Neuron (in vitro differentiated cells): ENCODE measurements around the gene ACO1.

Source experiments
- H2AFZ ChIP-seq: one replicate; pipeline ENCODE4 v1.6.1; 2013; ENCODE audit warnings: low read depth, mild to moderate bottlenecking, inconsistent platforms, low read length, moderate library complexity
- H3K27me3 ChIP-seq: one replicate; pipeline ENCODE4 v1.6.1; 2013; ENCODE audit warnings: low read length; ENCODE audit not compliant: insufficient read depth
- H3K36me3 ChIP-seq: one replicate; pipeline ENCODE4 v1.6.1; 2013; ENCODE audit warnings: low read length; ENCODE audit not compliant: insufficient read depth
- H3K4me1 ChIP-seq: one replicate; pipeline ENCODE4 v1.6.1; 2013; ENCODE audit warnings: low read length; ENCODE audit not compliant: insufficient read depth
- H3K4me3 ChIP-seq: 2 replicates; pipeline ENCODE4 v1.5.1; 2013; ENCODE audit warnings: mild to moderate bottlenecking, low read length, moderate library complexity
- H3K9me3 ChIP-seq: one replicate; pipeline ENCODE4 v1.6.1; 2013; ENCODE audit warnings: low read length

The ACO1 gene

GRCh38 chr9:32359452-32359851 lies 25.0 kb upstream of the ACO1 start:
- no peak overlapping the region for H3K4me3 ChIP-seq
- no peaks in the 10 kb centered on the region for H3K4me1 ChIP-seq
- H3K9me3 ChIP-seq: no peaks in the 10 kb centered on the region
- no peaks in the 10 kb centered on the region for H3K36me3 ChIP-seq
- H2AFZ ChIP-seq: no peak overlapping the region
- H3K27me3 ChIP-seq: no peaks in the 10 kb centered on the region

GRCh38 chr9:32360983-32361673 lies 23.3 kb upstream of the ACO1 start:
- no peak overlapping the region for H3K4me3 ChIP-seq
- H3K4me1 ChIP-seq: no peaks in the 10 kb centered on the region
- H3K36me3 ChIP-seq: no peaks in the 10 kb centered on the region
- no peaks in the 10 kb centered on the region for H3K9me3 ChIP-seq
- H3K27me3 ChIP-seq: no peaks in the 10 kb centered on the region
- no peak overlapping the region for H2AFZ ChIP-seq

GRCh38 chr9:32371279-32371678 lies 13.2 kb upstream of the ACO1 start:
- Histone ChIP-seq H3K36me3 (no peaks in the 10 kb centered on the region), H3K27me3 (no peaks in the 10 kb centered on the region), H3K4me3 (no peak overlapping the region), H3K9me3 (no peaks in the 10 kb centered on the region), H2AFZ (no peak overlapping the region), H3K4me1 (no peaks in the 10 kb centered on the region)

- H3K4me3 ChIP-seq: no peak overlapping the region
- no peaks in the 10 kb centered on the region for H3K4me1 ChIP-seq
- no peaks in the 10 kb centered on the region for H3K36me3 ChIP-seq
- no peaks in the 10 kb centered on the region for H3K27me3 ChIP-seq
- no peak overlapping the region for H2AFZ ChIP-seq
- H3K9me3 ChIP-seq: no peaks in the 10 kb centered on the region
Observed at GRCh38 chr9:32371679-32372078, 12.8 kb upstream of the ACO1 start.

GRCh38 chr9:32376285-32376684 lies 8.2 kb upstream of the ACO1 start:
- Histone ChIP-seq H3K4me1 (no peaks in the 10 kb centered on the region), H2AFZ (no peak overlapping the region), H3K27me3 (peaks cover 5% of the 10 kb centered on the region)

GRCh38 chr9:32378496-32378895 lies 5.9 kb upstream of the ACO1 start:
- H2AFZ ChIP-seq: no peak overlapping the region
- peaks cover 19% of the 10 kb centered on the region for H3K27me3 ChIP-seq
- H3K4me3 ChIP-seq: no peak overlapping the region

More at GRCh38 chr9:32376285-32376684, 8.2 kb upstream of the ACO1 start:
- H3K4me3 ChIP-seq: no peak overlapping the region
- no peaks in the 10 kb centered on the region for H3K36me3 ChIP-seq
- H3K9me3 ChIP-seq: no peaks in the 10 kb centered on the region

GRCh38 chr9:32378993-32379729 lies 5.3 kb upstream of the ACO1 start:
- Histone ChIP-seq H3K9me3 (no peaks in the 10 kb centered on the region), H3K27me3 (peaks cover 19% of the 10 kb centered on the region), H3K4me3 (no peak overlapping the region), H3K4me1 (no peaks in the 10 kb centered on the region), H2AFZ (no peak overlapping the region), H3K36me3 (no peaks in the 10 kb centered on the region)

More at GRCh38 chr9:32378496-32378895, 5.9 kb upstream of the ACO1 start:
- Histone ChIP-seq H3K9me3 (no peaks in the 10 kb centered on the region), H3K4me1 (no peaks in the 10 kb centered on the region), H3K36me3 (no peaks in the 10 kb centered on the region)

GRCh38 chr9:32380944-32381343 lies 3.5 kb upstream of the ACO1 start:
- H3K4me3 ChIP-seq: no peak overlapping the region
- no peaks in the 10 kb centered on the region for H3K9me3 ChIP-seq
- no peaks in the 10 kb centered on the region for H3K4me1 ChIP-seq
- H3K36me3 ChIP-seq: no peaks in the 10 kb centered on the region
- H2AFZ ChIP-seq: no peak overlapping the region
- peaks cover 19% of the 10 kb centered on the region for H3K27me3 ChIP-seq

GRCh38 chr9:32382565-32383320 lies 1.7 kb upstream of the ACO1 start:
- H3K4me3 ChIP-seq: no peak overlapping the region

GRCh38 chr9:32384002-32384363 lies 460 bp upstream of the ACO1 start:
- no peaks in the 10 kb centered on the region for H3K9me3 ChIP-seq
- no peaks in the 10 kb centered on the region for H3K4me1 ChIP-seq
- H3K4me3 ChIP-seq: peak overlapping the region; percentile 84
- H3K36me3 ChIP-seq: no peaks in the 10 kb centered on the region
- H3K27me3 ChIP-seq: peaks cover 19% of the 10 kb centered on the region
- peak overlapping the region; percentile 33 for H2AFZ ChIP-seq

More at GRCh38 chr9:32382565-32383320, 1.7 kb upstream of the ACO1 start:
- Histone ChIP-seq H3K27me3 (peaks cover 19% of the 10 kb centered on the region), H3K4me1 (no peaks in the 10 kb centered on the region), H3K9me3 (no peaks in the 10 kb centered on the region), H2AFZ (no peak overlapping the region), H3K36me3 (no peaks in the 10 kb centered on the region)

GRCh38 chr9:32385152-32385884 lies 875 bp downstream of the ACO1 start:
- Histone ChIP-seq H2AFZ (peak overlapping the region; percentile 96), H3K4me3 (peak overlapping the region; percentile 84), H3K27me3 (peaks cover 18% of the 10 kb centered on the region), H3K36me3 (no peaks in the 10 kb centered on the region), H3K9me3 (no peaks in the 10 kb centered on the region), H3K4me1 (no peaks in the 10 kb centered on the region)

- no peaks in the 10 kb centered on the region for H3K36me3 ChIP-seq
- H2AFZ ChIP-seq: no peak overlapping the region
- H3K27me3 ChIP-seq: peaks cover 14% of the 10 kb centered on the region
- no peaks in the 10 kb centered on the region for H3K4me1 ChIP-seq
- H3K4me3 ChIP-seq: no peak overlapping the region
- H3K9me3 ChIP-seq: no peaks in the 10 kb centered on the region
Observed at GRCh38 chr9:32385885-32386283, 1.4 kb downstream of the ACO1 start.
